H9 (cell line): ENCODE data around the gene COMMD9. TPM values are rescaled to one million over a fixed set of nuclear protein-coding genes. Genes with fewer than 3 reads are reported as not detected.

Experiments used
- DNase-seq: peaks from one replicate; pipeline ENCODE4 v3.0.0-alpha.2; 2017
- H2AFZ ChIP-seq: one replicate; pipeline ENCODE4 v1.6.1; 2013; ENCODE audit warnings: mild to moderate bottlenecking, low read length, control low read depth, moderate library complexity
- H2AK5ac ChIP-seq: 2 replicates; pipeline ENCODE4 v1.6.1; 2013; ENCODE audit warnings: low read length, control low read depth, mixed read lengths; ENCODE audit not compliant: insufficient read length
- H2BK120ac ChIP-seq: one replicate; pipeline ENCODE4 v1.6.1; 2013; ENCODE audit warnings: low read depth, mild to moderate bottlenecking, low read length, control low read depth, inconsistent platforms; ENCODE audit not compliant: poor library complexity, severe bottlenecking
- H2BK12ac ChIP-seq: 2 replicates; pipeline ENCODE4 v1.6.1; 2013; ENCODE audit warnings: low read length, control low read depth, mixed read lengths, low read depth; ENCODE audit not compliant: insufficient read length
- H2BK15ac ChIP-seq: 2 replicates; pipeline ENCODE4 v1.6.1; 2013; ENCODE audit warnings: low read depth, low read length, control low read depth
- H2BK20ac ChIP-seq: one replicate; pipeline ENCODE4 v1.6.1; 2013; ENCODE audit warnings: low read depth, mild to moderate bottlenecking, low read length, control low read depth, inconsistent platforms; ENCODE audit not compliant: poor library complexity, severe bottlenecking
- H2BK5ac ChIP-seq: 2 replicates; pipeline ENCODE4 v1.6.1; 2013; ENCODE audit warnings: low read length, control low read depth, mixed read lengths; ENCODE audit not compliant: insufficient read length
- H3K14ac ChIP-seq: 2 replicates; pipeline ENCODE4 v1.6.1; 2013; ENCODE audit warnings: low read length, control low read depth; ENCODE audit not compliant: insufficient read depth
- H3K18ac ChIP-seq: 2 replicates; pipeline ENCODE4 v1.6.1; 2013; ENCODE audit warnings: low read depth, mild to moderate bottlenecking, mixed read lengths, low read length, control low read depth; ENCODE audit not compliant: insufficient read length
- H3K23ac ChIP-seq: 2 replicates; pipeline ENCODE4 v1.6.1; 2013; ENCODE audit warnings: low read length, control low read depth, mixed read lengths, low read depth; ENCODE audit not compliant: insufficient read length
- H3K23me2 ChIP-seq: 2 replicates; pipeline ENCODE4 v1.6.1; 2013; ENCODE audit warnings: low read depth, mild to moderate bottlenecking, mixed read lengths, low read length, control low read depth; ENCODE audit not compliant: insufficient read length, poor library complexity, severe bottlenecking
- H3K27ac ChIP-seq: 2 replicates; pipeline ENCODE4 v1.5.1; 2013; ENCODE audit warnings: low read length, control low read depth, mixed read lengths, low read depth; ENCODE audit not compliant: insufficient read length
- H3K27me3 ChIP-seq: 2 replicates; pipeline ENCODE4 v1.6.1; 2013; ENCODE audit warnings: low read length, control low read depth, inconsistent platforms; ENCODE audit not compliant: insufficient read depth
- H3K4ac ChIP-seq: 2 replicates; pipeline ENCODE4 v1.6.1; 2013; ENCODE audit warnings: low read depth, mild to moderate bottlenecking, control low read depth, inconsistent platforms, low read length, moderate library complexity
- H3K4me1 ChIP-seq: 2 replicates; pipeline ENCODE4 v1.6.1; 2013; ENCODE audit warnings: low read length, control low read depth, inconsistent platforms; ENCODE audit not compliant: insufficient read depth
- H3K4me2 ChIP-seq: 2 replicates; pipeline ENCODE4 v1.6.1; 2013; ENCODE audit warnings: low read length, control low read depth, mixed read lengths; ENCODE audit not compliant: insufficient read length, insufficient read depth
- H3K56ac ChIP-seq: 2 replicates; pipeline ENCODE4 v1.6.1; 2013; ENCODE audit warnings: low read depth, mild to moderate bottlenecking, mixed read lengths, low read length, control low read depth; ENCODE audit not compliant: insufficient read length
- H3K79me1 ChIP-seq: 2 replicates; pipeline ENCODE4 v1.6.1; 2013; ENCODE audit warnings: low read depth, mild to moderate bottlenecking, moderate library complexity, low read length, control low read depth, inconsistent platforms; ENCODE audit not compliant: insufficient read depth, poor library complexity, severe bottlenecking
- H3K79me2 ChIP-seq: 2 replicates; pipeline ENCODE4 v1.6.1; 2013; ENCODE audit warnings: low read length, control low read depth, inconsistent platforms; ENCODE audit not compliant: insufficient read depth
- H3K9ac ChIP-seq: 2 replicates; pipeline ENCODE4 v1.6.1; 2013; ENCODE audit warnings: low read length, control low read depth, mixed read lengths; ENCODE audit not compliant: insufficient read length; ENCODE audit errors: extremely low read depth
- H3K9me3 ChIP-seq: one replicate; pipeline ENCODE4 v1.6.1; 2013; ENCODE audit warnings: low read depth, low read length, inconsistent platforms; ENCODE audit not compliant: control insufficient read depth
- H3T11ph ChIP-seq: one replicate; pipeline ENCODE4 v1.6.1; 2013; ENCODE audit warnings: mild to moderate bottlenecking, low read length, control low read depth, inconsistent platforms
- H4K20me1 ChIP-seq: one replicate; pipeline ENCODE4 v1.6.1; 2013; ENCODE audit not compliant: control insufficient read depth, insufficient read length, insufficient read depth
- H4K5ac ChIP-seq: 2 replicates; pipeline ENCODE4 v1.6.1; 2013; ENCODE audit warnings: low read depth, mild to moderate bottlenecking, mixed read lengths, low read length, control low read depth; ENCODE audit not compliant: insufficient read length
- H4K8ac ChIP-seq: replicated peaks from 2 replicates; pipeline ENCODE4 v1.6.1; 2013; ENCODE audit warnings: low read length, control low read depth, mixed read lengths, low read depth; ENCODE audit not compliant: insufficient read length
- H4K91ac ChIP-seq: 2 replicates; pipeline ENCODE4 v1.6.1; 2013; ENCODE audit warnings: low read depth, mild to moderate bottlenecking, moderate library complexity, mixed read lengths, low read length, control low read depth; ENCODE audit not compliant: insufficient read length
- H3K27ac Mint-ChIP-seq, 3 experiments: 2 replicates in 2 of 3; 3 replicates in 1 of 3; pipeline ENCODE4 v1.8.0; 2020 to 2021; ENCODE audit warnings: mixed read lengths in 3 of 3, mild to moderate bottlenecking in 1 of 3, moderate library complexity in 1 of 3
- H3K27me3 Mint-ChIP-seq: 2 replicates; pipeline ENCODE4 v1.8.0; 2021; ENCODE audit warnings: low read depth, mild to moderate bottlenecking, moderate library complexity, mixed read lengths
- H3K36me3 Mint-ChIP-seq, 3 experiments: 2 replicates in 2 of 3; 3 replicates in 1 of 3; pipeline ENCODE4 v1.8.0; 2020 to 2021; ENCODE audit warnings: low read depth in 3 of 3, mixed read lengths in 3 of 3; ENCODE audit not compliant: insufficient read depth in 1 of 3
- H3K4me1 Mint-ChIP-seq, 2 experiments: 2 replicates each; pipeline ENCODE4 v1.8.0; 2020; ENCODE audit warnings: mixed read lengths in 2 of 2
- H3K4me3 Mint-ChIP-seq, 2 experiments: 2 replicates in 1 of 2; 3 replicates in 1 of 2; pipeline ENCODE4 v1.8.0; 2020 to 2021; ENCODE audit warnings: mild to moderate bottlenecking in 2 of 2, mixed read lengths in 2 of 2, moderate library complexity in 1 of 2
- H3K9me3 Mint-ChIP-seq, 2 experiments: 2 replicates in 1 of 2; 3 replicates in 1 of 2; pipeline ENCODE4 v1.8.0; 2020; ENCODE audit warnings: mild to moderate bottlenecking in 2 of 2, mixed read lengths in 2 of 2, moderate library complexity in 1 of 2
- WGBS: extraction: QIAGEN DNeasy Blood & Tissue Kit; methylation state at CpG from one replicate; pipeline ENCODE4 v1.1.7; 2013; ENCODE audit warnings: missing lambda C conversion rate, low lambda C conversion rate, mixed read lengths; ENCODE audit not compliant: insufficient read length; ENCODE audit errors: extremely low coverage; 5-methylcytosine and 5-hydroxymethylcytosine counted together
- total RNA-seq: library from RNA; stranded (reverse); gene quantifications from 2 replicates; pipeline ENCODE4 v1.2.1, GENCODE V29; 2021
- TF ChIP-seq, protein P1 (sequence below): fragments of 200-600 bp; sonication (generic); conservative IDR thresholded peaks from 3 replicates; pipeline ENCODE4 v1.8.0; 2021; ENCODE audit warnings: antibody characterized with exemption, mild to moderate bottlenecking

Gene COMMD9
- total RNA-seq, 1 experiment from 2014 or later, result 47.0 TPM

DNA sequence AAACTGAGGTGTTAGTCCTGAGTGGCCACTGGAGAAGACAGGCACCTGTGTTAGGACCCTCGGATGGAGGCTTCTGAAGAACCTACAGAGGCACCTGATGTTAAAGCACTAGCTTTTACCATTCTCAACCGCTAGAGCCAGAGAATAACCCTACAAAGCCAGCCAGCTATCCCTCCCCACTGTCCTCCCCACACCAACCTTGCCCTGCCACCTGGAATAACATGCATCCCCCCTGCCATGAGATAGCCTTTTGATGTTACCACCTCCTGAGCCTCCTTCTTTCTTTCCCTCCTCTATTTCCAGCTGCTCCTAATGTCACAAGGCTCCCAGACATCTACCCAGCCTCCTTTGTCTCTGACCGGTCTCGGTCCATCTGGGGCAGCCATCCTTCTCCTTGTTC is 28.1 kb downstream of the COMMD9 start:
- H4K91ac ChIP-seq, result no peak overlapping the region
- no peak overlapping the region for H2BK20ac ChIP-seq
- Mint-ChIP-seq H3K4me3 (no peak overlapping the region), H3K36me3 (no peaks in the 10 kb centered on the region; a peak in 1 of 7 replicates), H3K4me1 (peaks cover 15 to 21% of the 10 kb centered on the region in 2 experiments), H3K27me3 (peaks cover 40% of the 10 kb centered on the region), H3K9me3 (no peaks in the 10 kb centered on the region), H3K27ac (no peak overlapping the region)
- no peak overlapping the region for H2AK5ac ChIP-seq
- H4K5ac ChIP-seq, result no peak overlapping the region
- H3K27ac ChIP-seq, result no peak overlapping the region
- DNase-seq, result no peak
- H3K23ac ChIP-seq, result no peak overlapping the region
- no peaks in the 10 kb centered on the region for H3K4me1 ChIP-seq
- H3K27me3 ChIP-seq, result no peaks in the 10 kb centered on the region; the same call in 1 of the 2 replicates
- no peak overlapping the region for H2BK12ac ChIP-seq
- no peak overlapping the region for H3K4me2 ChIP-seq
- H3K14ac ChIP-seq, result no peak overlapping the region
- H3K18ac ChIP-seq, result no peak overlapping the region
- no peak overlapping the region for H3K4ac ChIP-seq
- 0 out of 2 replicates have a peak, but pooled peaks cover 2% of the 10 kb centered on the region for H3K79me2 ChIP-seq
- no peaks in the 10 kb centered on the region for H3K79me1 ChIP-seq
- H3K56ac ChIP-seq, result no peak overlapping the region
- no peak overlapping the region for H2BK5ac ChIP-seq
- H2AFZ ChIP-seq, result no peak overlapping the region
- H3K23me2 ChIP-seq, result no peaks in the 10 kb centered on the region
- no CpG with 5 or more reads among the region's 4 CpGs for WGBS
- no peak overlapping the region for H2BK120ac ChIP-seq
- H2BK15ac ChIP-seq, result no peak overlapping the region
- TF ChIP-seq, protein P1, sequence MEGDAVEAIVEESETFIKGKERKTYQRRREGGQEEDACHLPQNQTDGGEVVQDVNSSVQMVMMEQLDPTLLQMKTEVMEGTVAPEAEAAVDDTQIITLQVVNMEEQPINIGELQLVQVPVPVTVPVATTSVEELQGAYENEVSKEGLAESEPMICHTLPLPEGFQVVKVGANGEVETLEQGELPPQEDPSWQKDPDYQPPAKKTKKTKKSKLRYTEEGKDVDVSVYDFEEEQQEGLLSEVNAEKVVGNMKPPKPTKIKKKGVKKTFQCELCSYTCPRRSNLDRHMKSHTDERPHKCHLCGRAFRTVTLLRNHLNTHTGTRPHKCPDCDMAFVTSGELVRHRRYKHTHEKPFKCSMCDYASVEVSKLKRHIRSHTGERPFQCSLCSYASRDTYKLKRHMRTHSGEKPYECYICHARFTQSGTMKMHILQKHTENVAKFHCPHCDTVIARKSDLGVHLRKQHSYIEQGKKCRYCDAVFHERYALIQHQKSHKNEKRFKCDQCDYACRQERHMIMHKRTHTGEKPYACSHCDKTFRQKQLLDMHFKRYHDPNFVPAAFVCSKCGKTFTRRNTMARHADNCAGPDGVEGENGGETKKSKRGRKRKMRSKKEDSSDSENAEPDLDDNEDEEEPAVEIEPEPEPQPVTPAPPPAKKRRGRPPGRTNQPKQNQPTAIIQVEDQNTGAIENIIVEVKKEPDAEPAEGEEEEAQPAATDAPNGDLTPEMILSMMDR, result 0 out of 3 replicates have a peak, but pooled peaks have one; percentile 13
- no peak overlapping the region for H3K9ac ChIP-seq
- H3T11ph ChIP-seq, result no peak overlapping the region
- H3K9me3 ChIP-seq, result peaks cover 4% of the 10 kb centered on the region
- H4K20me1 ChIP-seq, result no peaks in the 10 kb centered on the region
- no peak overlapping the region for H4K8ac ChIP-seq
